H9 (cell line): Measurements from ENCODE around the gene DUSP1. TPM values are rescaled to one million over a fixed set of nuclear protein-coding genes. Genes with fewer than 3 reads are reported as not detected.

Experiments used
- DNase-seq: peaks from one replicate; pipeline ENCODE4 v3.0.0-alpha.2; 2017
- H2AFZ ChIP-seq: one replicate; pipeline ENCODE4 v1.6.1; 2013; ENCODE audit warnings: mild to moderate bottlenecking, low read length, control low read depth, moderate library complexity
- H2AK5ac ChIP-seq: 2 replicates; pipeline ENCODE4 v1.6.1; 2013; ENCODE audit warnings: low read length, control low read depth, mixed read lengths; ENCODE audit not compliant: insufficient read length
- H2BK120ac ChIP-seq: one replicate; pipeline ENCODE4 v1.6.1; 2013; ENCODE audit warnings: low read depth, mild to moderate bottlenecking, low read length, control low read depth, inconsistent platforms; ENCODE audit not compliant: poor library complexity, severe bottlenecking
- H2BK12ac ChIP-seq: 2 replicates; pipeline ENCODE4 v1.6.1; 2013; ENCODE audit warnings: low read length, control low read depth, mixed read lengths, low read depth; ENCODE audit not compliant: insufficient read length
- H2BK15ac ChIP-seq: 2 replicates; pipeline ENCODE4 v1.6.1; 2013; ENCODE audit warnings: low read depth, low read length, control low read depth
- H2BK20ac ChIP-seq: one replicate; pipeline ENCODE4 v1.6.1; 2013; ENCODE audit warnings: low read depth, mild to moderate bottlenecking, low read length, control low read depth, inconsistent platforms; ENCODE audit not compliant: poor library complexity, severe bottlenecking
- H2BK5ac ChIP-seq: 2 replicates; pipeline ENCODE4 v1.6.1; 2013; ENCODE audit warnings: low read length, control low read depth, mixed read lengths; ENCODE audit not compliant: insufficient read length
- H3K14ac ChIP-seq: 2 replicates; pipeline ENCODE4 v1.6.1; 2013; ENCODE audit warnings: low read length, control low read depth; ENCODE audit not compliant: insufficient read depth
- H3K18ac ChIP-seq: 2 replicates; pipeline ENCODE4 v1.6.1; 2013; ENCODE audit warnings: low read depth, mild to moderate bottlenecking, mixed read lengths, low read length, control low read depth; ENCODE audit not compliant: insufficient read length
- H3K23ac ChIP-seq: 2 replicates; pipeline ENCODE4 v1.6.1; 2013; ENCODE audit warnings: low read length, control low read depth, mixed read lengths, low read depth; ENCODE audit not compliant: insufficient read length
- H3K23me2 ChIP-seq: 2 replicates; pipeline ENCODE4 v1.6.1; 2013; ENCODE audit warnings: low read depth, mild to moderate bottlenecking, mixed read lengths, low read length, control low read depth; ENCODE audit not compliant: insufficient read length, poor library complexity, severe bottlenecking
- H3K27ac ChIP-seq: 2 replicates; pipeline ENCODE4 v1.5.1; 2013; ENCODE audit warnings: low read length, control low read depth, mixed read lengths, low read depth; ENCODE audit not compliant: insufficient read length
- H3K27me3 ChIP-seq: 2 replicates; pipeline ENCODE4 v1.6.1; 2013; ENCODE audit warnings: low read length, control low read depth, inconsistent platforms; ENCODE audit not compliant: insufficient read depth
- H3K4ac ChIP-seq: 2 replicates; pipeline ENCODE4 v1.6.1; 2013; ENCODE audit warnings: low read depth, mild to moderate bottlenecking, control low read depth, inconsistent platforms, low read length, moderate library complexity
- H3K4me1 ChIP-seq: 2 replicates; pipeline ENCODE4 v1.6.1; 2013; ENCODE audit warnings: low read length, control low read depth, inconsistent platforms; ENCODE audit not compliant: insufficient read depth
- H3K4me2 ChIP-seq: 2 replicates; pipeline ENCODE4 v1.6.1; 2013; ENCODE audit warnings: low read length, control low read depth, mixed read lengths; ENCODE audit not compliant: insufficient read length, insufficient read depth
- H3K56ac ChIP-seq: 2 replicates; pipeline ENCODE4 v1.6.1; 2013; ENCODE audit warnings: low read depth, mild to moderate bottlenecking, mixed read lengths, low read length, control low read depth; ENCODE audit not compliant: insufficient read length
- H3K79me1 ChIP-seq: 2 replicates; pipeline ENCODE4 v1.6.1; 2013; ENCODE audit warnings: low read depth, mild to moderate bottlenecking, moderate library complexity, low read length, control low read depth, inconsistent platforms; ENCODE audit not compliant: insufficient read depth, poor library complexity, severe bottlenecking
- H3K79me2 ChIP-seq: 2 replicates; pipeline ENCODE4 v1.6.1; 2013; ENCODE audit warnings: low read length, control low read depth, inconsistent platforms; ENCODE audit not compliant: insufficient read depth
- H3K9ac ChIP-seq: 2 replicates; pipeline ENCODE4 v1.6.1; 2013; ENCODE audit warnings: low read length, control low read depth, mixed read lengths; ENCODE audit not compliant: insufficient read length; ENCODE audit errors: extremely low read depth
- H3K9me3 ChIP-seq: one replicate; pipeline ENCODE4 v1.6.1; 2013; ENCODE audit warnings: low read depth, low read length, inconsistent platforms; ENCODE audit not compliant: control insufficient read depth
- H3T11ph ChIP-seq: one replicate; pipeline ENCODE4 v1.6.1; 2013; ENCODE audit warnings: mild to moderate bottlenecking, low read length, control low read depth, inconsistent platforms
- H4K20me1 ChIP-seq: one replicate; pipeline ENCODE4 v1.6.1; 2013; ENCODE audit not compliant: control insufficient read depth, insufficient read length, insufficient read depth
- H4K5ac ChIP-seq: 2 replicates; pipeline ENCODE4 v1.6.1; 2013; ENCODE audit warnings: low read depth, mild to moderate bottlenecking, mixed read lengths, low read length, control low read depth; ENCODE audit not compliant: insufficient read length
- H4K8ac ChIP-seq: replicated peaks from 2 replicates; pipeline ENCODE4 v1.6.1; 2013; ENCODE audit warnings: low read length, control low read depth, mixed read lengths, low read depth; ENCODE audit not compliant: insufficient read length
- H4K91ac ChIP-seq: 2 replicates; pipeline ENCODE4 v1.6.1; 2013; ENCODE audit warnings: low read depth, mild to moderate bottlenecking, moderate library complexity, mixed read lengths, low read length, control low read depth; ENCODE audit not compliant: insufficient read length
- H3K27ac Mint-ChIP-seq, 3 experiments: 2 replicates in 2 of 3; 3 replicates in 1 of 3; pipeline ENCODE4 v1.8.0; 2020 to 2021; ENCODE audit warnings: mixed read lengths in 3 of 3, mild to moderate bottlenecking in 1 of 3, moderate library complexity in 1 of 3
- H3K27me3 Mint-ChIP-seq: 2 replicates; pipeline ENCODE4 v1.8.0; 2021; ENCODE audit warnings: low read depth, mild to moderate bottlenecking, moderate library complexity, mixed read lengths
- H3K36me3 Mint-ChIP-seq, 3 experiments: 2 replicates in 2 of 3; 3 replicates in 1 of 3; pipeline ENCODE4 v1.8.0; 2020 to 2021; ENCODE audit warnings: low read depth in 3 of 3, mixed read lengths in 3 of 3; ENCODE audit not compliant: insufficient read depth in 1 of 3
- H3K4me1 Mint-ChIP-seq, 2 experiments: 2 replicates each; pipeline ENCODE4 v1.8.0; 2020; ENCODE audit warnings: mixed read lengths in 2 of 2
- H3K4me3 Mint-ChIP-seq, 2 experiments: 2 replicates in 1 of 2; 3 replicates in 1 of 2; pipeline ENCODE4 v1.8.0; 2020 to 2021; ENCODE audit warnings: mild to moderate bottlenecking in 2 of 2, mixed read lengths in 2 of 2, moderate library complexity in 1 of 2
- H3K9me3 Mint-ChIP-seq, 2 experiments: 2 replicates in 1 of 2; 3 replicates in 1 of 2; pipeline ENCODE4 v1.8.0; 2020; ENCODE audit warnings: mild to moderate bottlenecking in 2 of 2, mixed read lengths in 2 of 2, moderate library complexity in 1 of 2
- WGBS: extraction: QIAGEN DNeasy Blood & Tissue Kit; methylation state at CpG from one replicate; pipeline ENCODE4 v1.1.7; 2013; ENCODE audit warnings: missing lambda C conversion rate, low lambda C conversion rate, mixed read lengths; ENCODE audit not compliant: insufficient read length; ENCODE audit errors: extremely low coverage; 5-methylcytosine and 5-hydroxymethylcytosine counted together
- total RNA-seq: library from RNA; stranded (reverse); gene quantifications from 2 replicates; pipeline ENCODE4 v1.2.1, GENCODE V29; 2021
- TF ChIP-seq, protein P1 (sequence below): fragments of 200-600 bp; sonication (generic); conservative IDR thresholded peaks from 3 replicates; pipeline ENCODE4 v1.8.0; 2021; ENCODE audit warnings: antibody characterized with exemption, mild to moderate bottlenecking

DUSP1 gene
- total RNA-seq, 1 experiment from 2014 or later, result 10.9 TPM

GRCh38 chr5:172791726-172792445 is 20.9 kb upstream of the DUSP1 start:
- no peak overlapping the region for H2BK20ac ChIP-seq
- no peak overlapping the region for H4K5ac ChIP-seq
- H3K9me3 ChIP-seq, result no peaks in the 10 kb centered on the region
- H2AK5ac ChIP-seq, result no peak overlapping the region
- no peak overlapping the region for H2AFZ ChIP-seq
- H3K4me1 ChIP-seq, result no peaks in the 10 kb centered on the region
- no peaks in the 10 kb centered on the region for H3K79me2 ChIP-seq
- no peak overlapping the region for H2BK5ac ChIP-seq
- no peaks in the 10 kb centered on the region for H4K20me1 ChIP-seq
- no peak overlapping the region for H3K56ac ChIP-seq
- no peak overlapping the region; the same call in 1 of the 2 replicates for H3K14ac ChIP-seq
- H2BK120ac ChIP-seq, result no peak overlapping the region
- no peaks in the 10 kb centered on the region for H3K79me1 ChIP-seq
- Mint-ChIP-seq H3K36me3 (no peaks in the 10 kb centered on the region), H3K4me3 (no peak overlapping the region), H3K9me3 (no peaks in the 10 kb centered on the region; a peak in 1 of 5 replicates), H3K27ac (no peak overlapping the region), H3K4me1 (peaks cover 0 to 11% of the 10 kb centered on the region in 2 experiments; a peak in 3 of 4 replicates), H3K27me3 (no peaks in the 10 kb centered on the region; the same call in none of the 2 replicates)
- H3K4me2 ChIP-seq, result no peak overlapping the region
- no peak overlapping the region for H3K9ac ChIP-seq
- H3T11ph ChIP-seq, result no peak overlapping the region
- H3K23me2 ChIP-seq, result no peaks in the 10 kb centered on the region
- H2BK12ac ChIP-seq, result no peak overlapping the region
- H3K4ac ChIP-seq, result no peak overlapping the region; the same call in 1 of the 2 replicates
- no peak overlapping the region for H3K23ac ChIP-seq
- WGBS, result no CpG with 5 or more reads among the region's 10 CpGs
- DNase-seq, result peak; percentile 18
- no peak overlapping the region for H3K27ac ChIP-seq
- no peak overlapping the region for H4K91ac ChIP-seq
- no peak overlapping the region for H2BK15ac ChIP-seq
- H4K8ac ChIP-seq, result no peak overlapping the region
- TF ChIP-seq, protein P1, sequence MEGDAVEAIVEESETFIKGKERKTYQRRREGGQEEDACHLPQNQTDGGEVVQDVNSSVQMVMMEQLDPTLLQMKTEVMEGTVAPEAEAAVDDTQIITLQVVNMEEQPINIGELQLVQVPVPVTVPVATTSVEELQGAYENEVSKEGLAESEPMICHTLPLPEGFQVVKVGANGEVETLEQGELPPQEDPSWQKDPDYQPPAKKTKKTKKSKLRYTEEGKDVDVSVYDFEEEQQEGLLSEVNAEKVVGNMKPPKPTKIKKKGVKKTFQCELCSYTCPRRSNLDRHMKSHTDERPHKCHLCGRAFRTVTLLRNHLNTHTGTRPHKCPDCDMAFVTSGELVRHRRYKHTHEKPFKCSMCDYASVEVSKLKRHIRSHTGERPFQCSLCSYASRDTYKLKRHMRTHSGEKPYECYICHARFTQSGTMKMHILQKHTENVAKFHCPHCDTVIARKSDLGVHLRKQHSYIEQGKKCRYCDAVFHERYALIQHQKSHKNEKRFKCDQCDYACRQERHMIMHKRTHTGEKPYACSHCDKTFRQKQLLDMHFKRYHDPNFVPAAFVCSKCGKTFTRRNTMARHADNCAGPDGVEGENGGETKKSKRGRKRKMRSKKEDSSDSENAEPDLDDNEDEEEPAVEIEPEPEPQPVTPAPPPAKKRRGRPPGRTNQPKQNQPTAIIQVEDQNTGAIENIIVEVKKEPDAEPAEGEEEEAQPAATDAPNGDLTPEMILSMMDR, result no peak
- H3K27me3 ChIP-seq, result no peaks in the 10 kb centered on the region
- H3K18ac ChIP-seq, result no peak overlapping the region
